T47D (cell line): ENCODE data around the gene MYORG.
"Not testable (repeated sequence)": the region's sequence is repeated elsewhere in the genome, so short reads cannot be mapped to it uniquely, and the experiment has no call there.

Experiments used
- DNase-seq, 2 experiments: peaks; one replicate each; pipeline versions ENCODE4 v3.0.0 to v3.0.0-alpha.2; 2011 to 2012; ENCODE audit warnings: low read depth in 1 of 2, low spot score in 1 of 2
- JUND ChIP-seq: IDR thresholded peaks from 2 replicates; pipeline ENCODE4 v1.6.1; 2012; ENCODE audit warnings: low read depth
- in situ Hi-C: cut with HindIII; loops from 2 replicates; pipeline ENCODE4 v1.10.0; 2016; ENCODE audit warnings: low sequenced_read_pairs, low pct_unique_long_range_greater_than_20kb

Gene MYORG

DNA sequence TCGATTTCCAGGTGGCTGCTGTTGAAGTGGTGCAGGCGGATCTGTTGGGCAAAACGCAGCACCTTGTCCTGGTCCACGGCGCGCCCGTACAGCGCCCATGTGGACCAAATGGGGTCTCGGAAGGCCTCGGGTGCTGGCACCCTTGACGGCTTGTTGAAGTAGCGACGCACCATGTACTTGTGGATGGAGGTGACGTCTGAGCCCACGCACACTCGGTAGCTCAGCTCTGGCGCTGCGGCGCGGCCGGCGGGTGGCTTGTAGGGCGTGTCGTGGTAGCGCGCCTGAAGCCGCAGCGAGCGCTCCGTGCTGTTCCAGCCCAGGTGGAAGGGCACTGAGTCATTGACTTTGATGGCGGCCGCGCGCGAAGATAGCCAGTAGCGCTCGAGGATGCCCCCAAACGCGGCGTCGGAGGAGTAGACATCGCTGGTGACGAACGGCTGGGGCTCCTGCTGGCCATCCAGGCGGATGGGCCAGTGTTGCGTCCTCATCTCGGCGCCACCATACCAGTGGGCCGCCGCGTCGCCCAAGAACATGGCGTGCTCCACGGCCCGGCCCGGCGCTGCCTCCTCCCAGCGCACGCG, 4.7 kb downstream of the MYORG start:
- in situ Hi-C loops = no loop called here
- no peak for DNase-seq
- TF ChIP-seq JUND = no peak

DNA sequence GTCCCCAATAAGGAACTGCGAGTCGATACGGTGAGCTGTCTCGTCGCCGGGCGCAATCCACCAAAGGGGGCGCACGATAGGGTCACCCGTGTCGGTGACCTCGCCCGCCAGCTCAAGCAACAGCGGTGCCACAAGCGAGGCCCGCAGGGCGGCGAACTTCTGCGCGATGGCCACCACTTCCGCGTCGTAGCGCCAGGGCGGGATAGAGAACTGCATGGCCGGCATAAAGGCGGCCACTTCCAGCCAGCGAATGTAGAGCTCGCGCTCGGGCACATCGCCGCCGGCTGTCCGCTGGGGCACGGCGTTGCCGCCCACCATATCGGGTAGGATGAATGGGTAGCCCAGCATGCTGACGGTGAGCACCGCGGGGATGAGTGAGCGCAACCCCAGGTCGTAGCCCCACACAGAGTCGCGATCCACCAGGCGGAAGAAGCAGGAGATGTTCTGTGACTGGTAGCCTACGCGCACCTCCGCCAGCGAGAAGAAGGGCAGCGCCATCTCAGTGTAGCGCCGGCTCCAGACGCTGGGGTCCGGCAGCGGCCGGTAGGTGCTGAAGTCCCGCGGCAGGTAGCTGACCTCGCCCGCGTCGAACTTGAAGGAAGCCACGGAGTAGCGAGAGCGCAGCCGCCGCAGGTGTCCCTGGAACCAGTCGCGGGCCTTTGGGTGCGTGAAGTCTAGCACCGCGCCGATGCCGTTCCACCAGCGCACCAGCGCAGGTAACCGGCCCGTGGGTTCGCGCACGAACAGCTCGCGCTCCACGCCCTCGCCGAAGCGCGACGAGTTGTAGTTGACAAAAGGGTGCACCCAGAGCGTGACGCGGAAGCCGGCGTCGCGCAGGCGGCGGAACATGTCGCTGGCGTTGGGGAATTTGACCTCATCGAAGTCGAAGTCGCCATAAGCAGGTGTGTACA, 5.5 kb downstream of the MYORG start:
- no peak for DNase-seq
- no peak for TF ChIP-seq JUND
- in situ Hi-C loops = no loop called here

DNA sequence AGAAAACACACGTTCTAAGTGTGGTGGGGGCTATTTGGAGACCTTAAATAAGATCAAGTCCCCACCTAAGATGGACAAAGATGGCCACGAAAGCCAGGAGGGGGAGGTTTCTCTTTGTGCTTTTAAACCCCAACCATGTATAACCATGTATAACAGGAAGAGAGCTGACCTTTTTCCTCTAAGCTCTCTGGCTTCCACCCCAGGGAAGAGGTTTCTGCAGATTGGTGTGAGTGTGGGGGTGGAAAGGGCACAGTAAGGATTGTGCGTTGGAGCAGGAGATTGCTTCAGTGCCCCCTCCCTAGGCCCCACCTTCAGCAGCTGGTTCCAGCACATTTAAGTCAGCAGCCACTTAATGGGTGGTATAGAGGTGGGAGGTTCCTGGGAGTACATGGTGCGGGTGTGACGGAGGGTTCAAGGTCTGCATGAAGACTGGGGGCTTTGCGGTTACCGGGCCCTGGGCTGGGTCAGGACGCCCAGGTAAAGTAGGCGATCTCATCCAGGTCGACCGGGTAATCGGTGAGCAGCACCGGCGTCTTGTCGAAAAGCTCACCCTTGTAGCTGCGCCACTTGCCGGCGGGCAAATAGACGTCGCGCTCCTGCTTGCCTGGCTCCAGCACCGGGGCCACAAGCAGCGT, 6.2 kb downstream of the MYORG start:
- TF ChIP-seq JUND = no peak
- in situ Hi-C loops = no loop called here

DNA sequence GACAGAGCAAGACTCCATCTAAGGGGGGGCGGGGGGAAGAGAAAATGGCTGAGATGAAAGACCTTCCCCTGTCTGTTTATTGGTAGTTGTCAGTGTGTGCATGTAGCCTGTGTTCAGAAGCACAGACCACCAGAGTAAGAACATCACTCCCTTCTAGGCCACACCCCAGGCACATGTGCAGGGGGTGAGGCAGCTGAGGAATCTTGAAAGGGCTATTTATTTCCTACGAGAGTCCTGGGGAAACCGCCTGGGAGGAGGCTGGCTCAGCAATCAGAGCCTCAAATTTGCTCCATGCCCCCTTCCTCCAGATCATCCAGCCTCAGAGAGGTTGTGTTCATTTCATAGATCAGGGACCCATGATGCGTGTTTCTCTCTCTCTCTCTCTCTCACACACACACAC, 7.1 kb downstream of the MYORG start:
- DNase-seq = no peak
- in situ Hi-C loops = no loop called here
- no peak for TF ChIP-seq JUND

More for the DNA sequence above, 6.2 kb downstream of the MYORG start:
- DNase-seq = no peak

DNA sequence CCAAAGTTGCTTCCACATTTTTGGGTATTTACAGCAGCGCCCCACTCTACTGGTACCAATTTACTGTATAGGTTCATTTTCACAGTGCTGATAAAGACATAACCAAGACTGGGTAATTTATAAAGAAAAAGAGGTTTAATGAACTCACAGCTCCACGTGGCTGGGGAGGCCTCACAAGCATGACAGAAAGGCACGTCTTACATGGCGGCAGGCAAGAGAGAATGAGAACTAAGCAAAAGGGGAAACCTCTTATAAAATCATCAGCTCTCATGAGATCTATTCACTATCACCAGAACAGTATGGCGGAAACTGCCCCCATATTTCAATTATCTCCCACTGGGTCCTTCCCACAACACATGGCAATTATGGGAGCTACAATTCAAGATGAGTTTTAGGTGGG, 7.9 kb downstream of the MYORG start:
- DNase-seq, in situ Hi-C loops: not testable (repeated sequence)

DNA sequence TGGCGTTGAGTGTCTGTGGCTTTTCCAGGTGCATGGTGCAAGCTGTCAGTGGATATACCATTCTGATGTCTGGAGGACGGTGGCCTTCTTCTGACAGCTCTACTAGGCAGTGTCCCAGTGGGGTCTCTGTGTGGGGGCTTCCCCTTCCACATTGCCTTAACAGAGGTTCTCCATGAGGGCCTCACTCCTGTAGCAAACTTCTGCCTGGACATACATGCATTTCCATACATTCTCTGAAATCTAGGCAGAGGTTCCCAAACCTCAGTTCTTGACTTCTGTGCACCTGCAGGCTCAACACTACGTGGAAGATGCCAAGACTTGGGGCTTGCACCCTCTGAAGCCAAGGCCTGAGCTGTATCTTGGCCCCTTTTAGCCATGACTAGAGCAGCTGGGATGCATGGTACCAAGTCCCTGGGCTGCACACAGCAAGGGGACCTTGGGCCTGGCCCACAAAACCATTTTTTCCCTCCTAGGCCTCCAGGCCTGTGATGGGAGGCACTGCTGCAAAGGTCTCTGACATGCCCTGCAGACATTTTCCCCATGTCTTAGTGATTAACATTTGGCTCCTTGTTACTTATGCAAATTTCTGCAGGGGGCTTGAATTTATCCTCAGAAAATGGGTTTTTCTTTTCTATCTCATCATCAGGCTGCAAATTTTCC, 8.8 kb downstream of the MYORG start:
- DNase-seq, in situ Hi-C loops: not testable (repeated sequence)

DNA sequence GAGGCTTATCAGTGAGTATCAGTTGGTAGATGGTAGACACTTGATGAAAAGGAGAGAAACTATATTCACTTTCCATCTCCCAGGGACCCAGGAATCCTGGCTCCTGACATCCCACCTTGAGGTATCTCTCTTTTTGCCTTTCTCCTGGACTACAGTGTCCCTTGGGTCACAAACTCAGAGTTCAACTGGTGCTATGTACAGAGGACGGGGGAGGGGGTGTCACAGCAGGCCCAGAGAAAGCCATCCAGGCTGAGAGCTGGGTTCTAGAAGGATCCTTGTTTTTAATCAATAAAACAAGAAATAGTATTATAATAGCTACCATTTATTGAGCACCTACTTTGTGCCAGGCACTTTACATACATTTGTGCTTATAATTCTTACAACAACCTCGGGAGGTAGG, 10.3 kb downstream of the MYORG start:
- in situ Hi-C loops = no loop called here
- DNase-seq = no peak
- TF ChIP-seq JUND = no peak

DNA sequence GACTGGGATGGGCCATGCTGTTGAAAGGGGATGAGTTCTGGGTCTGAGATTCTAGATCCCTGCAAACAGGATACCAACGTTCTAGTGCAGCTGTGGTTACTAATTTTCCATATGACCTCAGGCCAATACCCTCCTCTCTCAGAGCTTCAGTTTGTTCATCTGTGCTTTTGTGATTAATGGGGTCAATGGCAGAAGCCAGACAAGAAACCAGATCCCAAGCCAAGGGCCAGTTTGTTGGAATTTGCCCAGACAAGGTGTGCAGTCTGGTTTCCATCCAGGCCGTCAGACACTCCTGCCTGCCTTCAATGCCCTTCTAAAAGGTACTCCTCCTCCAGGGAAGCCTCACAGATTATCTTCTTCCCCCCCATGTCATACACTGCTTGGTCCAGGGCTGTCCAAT, 11.4 kb downstream of the MYORG start:
- no peak for TF ChIP-seq JUND
- in situ Hi-C loops = no loop called here
- DNase-seq = no peak

DNA sequence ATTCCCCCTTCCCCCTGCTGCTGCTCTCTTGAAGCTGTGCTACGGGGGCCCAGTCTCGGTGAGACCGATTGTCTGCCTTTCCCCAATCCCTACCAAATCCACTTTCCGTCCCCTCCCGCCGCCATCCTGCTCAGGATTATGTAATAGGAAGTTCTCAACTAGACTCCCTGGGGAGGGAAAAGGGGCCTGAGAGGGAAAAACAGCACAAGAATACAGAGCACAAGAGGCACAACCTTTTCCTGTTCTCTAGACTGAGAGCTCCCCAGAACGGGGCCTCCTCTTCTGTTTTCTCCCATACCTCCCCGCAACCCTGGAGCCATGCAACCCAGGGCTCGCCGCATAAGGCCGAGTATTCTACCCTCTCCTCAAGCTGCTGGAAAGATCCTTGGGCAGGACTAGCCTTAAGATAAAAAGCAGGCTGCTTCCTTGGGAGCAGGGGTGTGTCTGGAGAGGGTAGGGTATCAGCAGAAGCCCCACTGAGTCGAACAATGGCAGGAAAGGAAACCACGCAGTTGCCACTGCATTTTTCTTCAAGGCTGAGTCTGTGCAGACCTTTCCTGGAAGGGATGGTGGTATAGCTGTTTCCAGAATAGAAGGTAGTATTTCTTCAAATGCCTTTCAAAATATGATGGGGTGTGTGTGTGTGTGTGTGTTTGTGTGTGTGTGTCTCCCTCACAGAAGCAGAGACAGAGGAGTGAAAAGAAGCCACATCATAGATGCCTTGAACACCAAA, 12.9 kb downstream of the MYORG start:
- in situ Hi-C loops = no loop called here
- DNase-seq = no peak
- TF ChIP-seq JUND = no peak

DNA sequence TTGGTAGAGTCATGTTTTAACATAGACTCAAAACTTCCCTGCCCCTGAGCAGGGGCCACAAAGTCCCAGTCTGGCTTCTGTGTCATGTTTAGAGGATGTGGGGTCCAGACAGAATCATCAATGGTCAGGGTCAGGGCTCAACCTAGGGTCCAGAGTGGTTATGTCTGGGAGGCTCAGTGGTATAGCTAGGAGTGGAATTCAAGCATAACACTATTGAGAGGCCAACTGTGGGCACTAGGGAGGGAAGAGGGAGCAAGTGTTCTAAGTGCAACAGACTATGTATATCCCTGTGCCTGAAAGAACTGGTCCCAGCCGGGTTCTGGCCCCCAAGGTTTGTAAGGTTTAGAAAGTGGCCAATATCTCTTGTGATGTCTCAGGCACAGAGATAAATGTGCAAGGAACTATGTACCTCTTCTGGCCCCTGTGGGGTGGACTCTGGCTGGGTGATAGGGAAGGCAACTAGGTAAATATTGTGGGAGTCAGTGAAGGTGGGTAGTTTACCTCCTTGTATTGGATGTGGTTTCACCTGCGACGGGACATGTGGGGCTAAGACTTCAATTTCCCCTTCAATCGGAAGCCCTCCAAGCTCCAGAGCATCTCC, 14.0 kb downstream of the MYORG start:
- TF ChIP-seq JUND = no peak
- DNase-seq = no peak
- in situ Hi-C loops = no loop called here

DNA sequence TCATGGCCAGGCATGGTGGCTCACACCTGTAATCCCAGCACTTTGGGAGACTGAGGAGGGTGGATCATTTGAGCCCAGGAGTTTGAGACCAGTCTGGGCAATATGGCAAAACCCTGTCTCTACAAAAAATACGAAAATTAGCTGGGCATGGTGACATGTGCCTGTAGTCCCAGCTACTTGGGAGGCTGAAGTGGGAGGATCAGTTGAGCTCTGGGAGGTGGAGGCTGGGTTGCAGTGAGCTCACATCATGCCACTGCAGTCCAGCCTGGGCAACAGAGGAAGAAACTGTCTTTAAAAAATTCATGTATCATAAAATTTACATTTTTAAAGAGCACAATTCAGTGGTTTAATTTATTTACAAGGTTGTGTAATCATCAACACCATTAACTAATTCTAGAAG, 23.7 kb downstream of the MYORG start:
- in situ Hi-C loops, DNase-seq: not testable (repeated sequence)

DNA sequence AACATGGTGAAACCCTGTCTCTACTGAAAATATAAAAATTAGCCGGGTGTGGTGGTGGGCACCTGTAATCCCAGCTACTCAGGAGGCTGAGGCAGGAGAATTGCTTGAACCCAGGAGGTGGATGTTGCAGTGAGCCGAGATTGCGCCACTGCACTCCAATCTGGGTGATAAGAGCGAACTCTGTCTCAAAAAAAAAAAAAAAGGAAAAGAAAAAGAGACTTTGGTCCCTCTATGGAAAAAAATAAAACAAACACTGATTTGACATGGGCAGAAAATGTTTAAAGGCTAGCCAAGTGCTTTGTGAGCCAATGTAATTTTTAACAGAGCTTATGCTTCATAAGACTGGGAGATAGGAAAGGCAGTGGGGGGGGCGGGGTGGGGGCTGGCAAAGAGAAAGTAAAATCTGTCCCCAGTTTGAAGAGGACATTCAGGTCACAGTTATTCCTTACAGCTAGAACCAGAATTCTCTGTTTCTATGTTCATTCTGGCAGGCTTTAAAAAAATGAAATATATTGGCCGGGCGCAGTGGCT, 24.5 kb downstream of the MYORG start:
- DNase-seq, in situ Hi-C loops: not testable (repeated sequence)
